Activated naive CD4-positive, alpha-beta T cell (primary cell): ENCODE measurements around the gene ZNF230.

Experiments used
- DNase-seq, 4 experiments: peaks; one replicate each; lab custom pipeline; 2025; lab: John Stamatoyannopoulos, UW

ZNF230 gene

DNA sequence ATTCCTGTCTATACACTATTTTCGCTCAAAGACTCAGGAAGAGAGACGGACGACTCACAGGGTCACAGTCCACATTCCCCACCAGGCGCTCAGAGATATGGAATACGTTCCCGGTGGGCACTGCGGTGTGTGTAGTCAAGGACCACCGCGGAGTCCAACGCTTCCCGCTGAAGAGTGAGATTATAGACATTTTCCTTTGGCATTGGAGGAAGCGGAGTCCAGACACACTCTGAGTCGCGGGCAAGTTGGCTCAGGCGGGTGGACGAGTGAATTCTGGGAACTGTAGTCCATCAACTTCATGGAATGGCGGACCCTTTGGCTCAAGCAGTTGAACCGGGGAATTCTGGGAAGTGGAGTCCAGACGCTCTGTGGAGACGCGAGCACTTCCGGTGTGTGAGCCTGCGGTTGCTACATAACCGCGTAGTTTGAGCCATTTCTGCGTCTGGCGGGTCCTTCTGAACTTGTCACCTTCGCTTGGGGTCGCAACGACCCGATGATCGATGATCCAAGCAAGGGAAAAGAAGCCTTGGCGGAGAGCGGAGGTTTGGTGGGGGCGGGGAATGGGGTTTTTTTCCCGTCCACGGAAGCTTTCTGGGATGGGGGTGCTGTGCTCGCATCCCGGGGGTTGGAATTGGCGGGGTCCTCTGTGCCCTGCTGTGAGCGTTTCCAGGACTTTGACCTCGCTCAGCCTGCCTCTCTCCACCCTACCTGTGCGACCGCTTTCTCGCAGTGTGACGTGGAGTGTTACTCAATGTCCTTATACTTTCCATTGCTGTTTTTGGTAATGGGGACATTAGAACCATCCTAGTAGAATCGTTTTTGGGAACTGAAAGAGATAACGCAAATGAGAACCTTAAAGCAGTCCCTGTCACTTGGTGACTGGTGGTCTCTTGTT is at the start of gene ZNF230:
TSS of gene ZNF230 (plus strand) at position 392 of the 895 bp plus-strand sequence. CDS start 4,122 bp downstream, outside the sequence.
- peak; percentile 31 to 65 (median 56) for DNase-seq

DNA sequence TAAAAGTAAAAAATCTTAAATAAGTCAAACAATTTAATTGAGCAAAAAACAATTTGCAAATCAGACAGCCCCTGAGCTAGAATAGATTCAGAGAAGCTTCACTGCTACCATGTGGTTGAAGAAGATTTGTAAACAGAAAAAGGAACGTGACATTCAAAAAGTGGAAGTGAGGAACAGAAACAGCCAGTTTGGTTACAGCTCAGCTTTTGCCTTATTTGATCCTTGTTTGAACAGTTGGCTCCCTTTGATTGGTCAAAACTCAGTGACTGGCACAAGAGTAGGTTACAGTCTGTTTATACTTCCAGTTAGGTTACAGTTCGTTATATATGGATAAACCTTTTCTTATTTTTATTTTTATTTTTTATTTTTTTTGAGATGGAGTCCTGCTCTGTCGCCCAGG is 45.9 kb upstream of the ZNF230 start:
- DNase-seq, result no peak

DNA sequence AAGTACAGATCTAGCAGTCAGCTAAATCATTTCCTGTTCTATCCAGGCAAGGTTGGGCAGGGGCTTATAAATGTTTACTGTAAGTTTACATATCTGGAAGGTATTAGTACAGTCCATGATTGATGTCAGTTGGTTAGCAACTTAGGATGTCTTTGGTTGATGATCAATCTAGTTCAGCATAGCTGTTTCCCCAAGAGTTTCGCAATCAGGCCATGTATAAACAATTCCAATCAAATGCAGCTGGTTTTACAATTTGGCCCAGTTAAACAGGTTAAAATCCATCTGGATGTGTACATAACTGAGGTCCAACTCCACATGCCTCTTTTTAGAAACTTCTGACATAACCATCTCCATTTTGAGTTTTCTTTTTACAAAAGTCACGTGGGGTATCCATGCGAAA is 44.9 kb upstream of the ZNF230 start:
- no peak for DNase-seq

DNA sequence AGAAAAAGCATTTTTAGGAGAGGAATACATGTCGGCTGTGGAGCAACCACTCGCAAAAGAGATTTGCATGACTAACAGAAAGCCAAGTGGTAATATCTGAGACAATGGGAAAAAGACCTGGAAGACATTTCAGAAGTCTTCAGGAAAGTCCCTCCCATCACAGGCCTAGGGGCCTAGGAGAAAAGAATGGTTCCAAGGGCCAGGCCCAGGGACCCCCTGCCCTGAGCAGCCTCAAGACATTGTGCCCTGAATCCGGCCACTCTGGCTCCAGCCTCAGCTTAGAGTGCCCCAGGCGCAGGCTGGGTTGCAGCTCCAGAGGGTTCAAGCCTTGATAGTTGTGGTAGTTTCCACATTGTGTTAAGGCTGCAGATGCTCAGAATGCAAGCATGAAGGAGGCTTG is 42.3 kb upstream of the ZNF230 start:
- DNase-seq, result no peak

DNA sequence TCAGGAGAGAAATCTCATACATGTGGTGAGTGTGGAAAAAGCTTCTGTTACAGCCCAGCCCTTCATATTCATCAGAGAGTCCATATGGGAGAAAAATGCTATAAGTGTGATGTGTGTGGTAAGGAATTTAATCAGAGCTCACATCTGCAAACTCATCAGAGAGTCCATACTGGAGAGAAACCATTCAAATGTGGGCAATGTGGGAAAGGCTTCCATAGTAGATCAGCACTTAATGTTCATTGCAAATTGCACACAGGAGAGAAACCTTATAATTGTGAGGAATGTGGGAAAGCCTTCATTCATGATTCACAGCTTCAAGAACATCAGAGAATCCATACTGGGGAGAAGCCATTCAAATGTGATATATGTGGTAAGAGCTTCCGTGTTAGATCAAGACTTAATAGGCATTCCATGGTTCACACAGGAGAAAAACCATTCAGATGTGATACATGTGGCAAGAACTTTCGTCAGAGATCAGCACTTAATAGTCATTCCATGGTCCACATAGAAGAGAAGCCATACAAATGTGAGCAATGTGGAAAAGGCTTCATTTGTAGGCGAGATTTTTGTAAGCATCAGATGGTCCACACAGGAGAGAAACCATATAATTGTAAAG is 36.6 kb upstream of the ZNF230 start:
- no peak for DNase-seq

DNA sequence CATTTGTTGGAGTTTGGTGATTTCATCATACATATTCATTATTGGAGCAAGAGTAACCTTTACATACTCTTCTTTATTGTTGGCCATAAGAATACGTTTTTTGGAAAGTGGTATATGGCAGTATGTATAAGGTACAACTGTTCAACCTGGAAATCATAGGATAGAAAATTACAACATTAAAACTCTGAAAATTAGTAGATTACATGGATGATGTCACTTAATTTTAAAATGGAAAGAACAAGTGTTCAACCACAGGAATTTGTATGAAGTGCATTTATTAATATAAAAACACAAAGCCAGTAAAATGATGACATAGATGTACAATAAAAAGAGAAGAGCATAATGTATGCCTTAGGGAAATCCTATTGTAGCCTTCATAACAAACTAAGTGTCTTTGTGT is 26.0 kb upstream of the ZNF230 start:
- DNase-seq, result no peak

DNA sequence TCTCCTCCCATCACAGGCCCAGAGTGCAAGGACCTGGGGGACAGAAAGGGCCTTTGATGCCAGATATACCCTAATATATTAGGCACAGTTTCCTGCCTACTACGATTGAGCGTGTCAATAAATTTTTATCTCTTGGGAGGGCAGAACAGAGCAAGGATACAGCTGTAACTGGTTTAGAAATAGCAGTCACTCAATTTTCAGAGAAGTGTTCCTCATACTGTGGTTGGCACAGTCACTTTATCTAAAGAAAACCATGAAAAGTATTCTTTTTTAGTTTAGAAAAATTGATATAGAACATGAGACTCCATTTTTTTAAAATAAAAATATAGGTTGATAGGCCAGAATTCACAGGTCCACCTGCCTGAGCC is 19.2 kb upstream of the ZNF230 start:
- no peak for DNase-seq

DNA sequence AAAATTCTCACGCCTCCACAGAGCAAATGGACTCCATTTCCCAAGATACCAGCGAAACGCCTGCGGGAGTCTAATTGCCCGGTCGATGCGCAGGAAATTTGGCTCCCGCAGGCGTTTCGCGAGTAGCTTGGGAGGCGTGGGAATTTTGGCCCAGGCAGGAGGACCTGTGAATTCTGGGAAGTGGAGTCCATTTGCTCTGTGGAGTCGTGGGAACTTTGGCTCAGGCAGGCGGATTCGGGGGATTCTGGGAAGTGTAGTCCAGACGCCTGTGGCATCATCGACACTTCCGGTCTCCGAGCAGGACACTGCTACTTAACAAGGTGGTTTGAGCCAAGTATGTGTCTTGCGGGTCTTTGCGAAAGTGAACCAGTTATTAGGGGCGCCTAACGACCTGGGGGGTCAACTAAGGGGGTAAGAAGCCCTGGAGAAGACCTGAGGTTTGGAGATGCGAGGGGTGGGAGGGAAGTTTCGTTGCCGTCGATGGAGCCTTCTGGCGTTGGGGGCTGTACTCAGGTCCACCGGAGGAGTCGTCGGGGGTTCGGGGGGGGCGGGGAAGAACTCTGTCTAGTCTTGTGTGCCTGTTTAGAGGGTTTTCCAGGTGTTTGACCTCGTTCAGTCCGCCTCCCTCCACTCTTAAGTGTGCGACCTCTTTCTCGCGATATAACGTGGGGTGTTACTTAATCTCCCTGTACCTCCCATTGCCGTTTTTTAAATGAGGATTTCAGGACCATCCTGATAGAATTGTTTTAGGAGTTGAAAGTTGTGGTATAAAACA is 18.7 kb upstream of the ZNF230 start, which contains the start of gene ZNF155:
TSS of gene ZNF155 (plus strand) at position 277 of the 775 bp plus-strand sequence. CDS start 4,356 bp downstream, outside the sequence.
- peak; percentile 16 to 28 (median 22) for DNase-seq

DNA sequence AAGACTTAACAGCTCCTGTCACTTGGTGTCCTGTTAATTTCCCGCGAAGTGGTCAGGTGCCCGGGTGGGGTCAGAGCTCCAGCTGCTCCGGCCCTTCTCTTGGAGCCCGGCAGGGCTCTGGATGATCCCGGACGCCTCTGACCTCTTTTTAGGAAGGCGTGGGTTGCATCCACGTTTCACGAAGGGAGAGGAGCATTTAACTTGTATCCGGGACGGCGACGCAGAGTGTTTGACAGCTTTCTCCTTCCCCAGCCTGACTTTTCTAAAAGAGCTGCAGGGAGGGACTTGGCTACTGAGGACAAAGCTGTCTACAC is 18.1 kb upstream of the ZNF230 start:
- DNase-seq, result no peak

DNA sequence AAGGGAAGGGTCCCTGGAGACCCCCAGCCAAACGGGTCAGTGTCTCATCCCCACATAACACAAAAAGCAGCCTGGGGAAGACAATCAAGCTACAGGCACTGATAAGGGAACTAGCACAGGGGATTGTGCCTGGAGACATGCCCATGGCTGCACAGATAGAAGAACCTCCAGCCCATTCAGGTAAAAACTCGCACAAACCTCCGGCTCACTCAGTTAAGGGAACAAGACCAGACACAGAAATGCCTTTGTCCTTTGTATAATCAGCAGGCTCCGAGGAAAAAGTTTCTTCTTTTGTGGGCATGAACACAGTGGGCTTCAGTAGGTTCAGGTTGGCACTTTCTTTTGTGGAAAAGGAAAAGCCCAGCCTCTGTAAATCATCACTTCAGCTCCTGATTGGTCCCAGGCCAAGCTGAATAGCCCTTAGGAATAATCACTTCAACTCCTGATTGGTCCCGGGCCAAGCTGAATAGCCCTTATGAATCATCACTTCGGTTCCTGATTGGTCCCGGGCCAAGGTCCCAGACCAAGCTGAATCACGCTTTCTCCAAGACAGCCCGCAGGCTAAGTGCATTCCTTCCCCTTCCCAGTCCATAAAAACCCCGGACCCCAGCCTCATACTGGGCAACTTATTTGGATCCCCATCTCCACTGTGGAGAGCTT is 5.0 kb upstream of the ZNF230 start:
- DNase-seq, result no peak

DNA sequence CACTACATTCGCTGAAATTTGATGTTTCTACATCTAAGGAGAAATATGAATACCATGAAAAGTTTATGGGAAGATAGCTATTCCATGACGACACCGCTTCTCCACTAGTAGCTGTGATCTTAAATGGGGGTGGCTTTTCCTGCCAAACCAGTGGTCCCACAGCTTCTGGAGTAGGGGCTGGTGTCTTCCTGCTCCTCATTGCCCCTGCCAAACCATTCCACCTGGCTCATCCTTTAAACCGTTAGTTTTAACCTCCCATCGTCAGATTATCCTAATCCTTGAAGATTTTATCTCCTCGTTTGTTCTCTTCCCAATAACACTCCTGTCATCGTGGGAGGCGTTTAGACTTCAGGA is 568 bp upstream of the ZNF230 start:
- no peak for DNase-seq

DNA sequence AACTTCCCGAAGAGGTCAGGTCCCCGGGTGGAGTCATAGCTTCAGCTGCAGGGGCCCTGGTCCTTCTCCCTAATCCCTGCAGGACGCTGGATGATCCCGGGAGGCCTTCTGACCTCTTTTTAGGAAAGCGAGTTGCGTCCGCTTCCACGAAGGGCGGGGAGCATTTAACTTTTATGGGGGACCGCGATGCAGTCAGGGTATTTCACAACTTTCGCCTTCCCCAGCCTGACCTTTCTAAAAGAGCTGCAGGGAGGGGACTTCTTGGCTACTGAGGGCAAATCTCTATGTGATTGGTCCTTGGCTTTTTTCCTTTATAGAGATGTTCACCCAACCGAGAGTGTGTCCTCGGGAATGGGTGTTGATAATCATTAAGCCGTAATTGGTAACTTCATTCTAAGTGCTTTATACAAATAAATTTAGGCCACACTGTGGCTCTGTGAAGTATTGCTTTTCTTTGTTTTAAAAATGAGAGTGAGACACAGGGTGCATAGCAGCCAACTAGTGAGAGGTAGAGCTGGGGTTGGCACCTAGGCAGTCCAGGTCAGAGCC is 778 bp downstream of the ZNF230 start:
- no peak for DNase-seq

DNA sequence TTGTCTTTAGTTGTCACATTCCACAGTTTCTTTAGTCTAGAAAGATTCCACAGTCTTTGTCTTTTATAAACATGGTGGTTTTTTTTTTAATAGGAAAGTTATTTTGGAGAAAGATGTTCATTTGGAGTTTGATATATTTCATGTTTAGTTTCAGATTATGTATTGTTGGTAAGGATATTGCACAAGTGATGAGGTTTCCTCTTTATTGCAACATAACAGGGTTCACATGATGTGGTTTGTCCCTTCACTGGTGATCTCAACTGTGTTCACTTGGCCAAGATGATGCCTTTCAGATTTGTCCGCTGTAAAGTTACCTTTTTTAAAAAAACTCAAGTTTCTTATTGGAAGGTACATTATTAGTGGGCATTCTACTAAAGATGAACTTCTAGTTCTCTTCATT is 3.2 kb downstream of the ZNF230 start:
- DNase-seq, result no peak

DNA sequence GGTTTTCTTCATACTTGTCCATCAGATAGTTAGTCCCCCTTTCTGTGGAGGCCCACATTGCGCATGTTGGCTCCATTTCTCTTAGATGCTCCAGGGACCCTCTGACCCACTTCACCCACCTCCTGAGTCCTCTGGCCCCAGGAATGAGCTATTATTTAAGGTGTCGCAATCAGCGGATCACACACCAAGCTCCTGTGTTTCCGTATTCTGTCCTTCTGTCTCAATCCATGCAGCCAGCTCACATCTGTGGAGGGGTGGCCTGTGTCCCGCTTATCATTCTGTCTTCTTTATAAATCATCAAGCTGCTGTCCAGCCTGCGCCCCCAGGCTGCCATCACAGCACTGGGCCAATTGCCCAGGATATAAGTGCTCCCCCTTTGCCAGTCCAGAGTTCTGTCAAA is 4.7 kb downstream of the ZNF230 start:
- no peak for DNase-seq

DNA sequence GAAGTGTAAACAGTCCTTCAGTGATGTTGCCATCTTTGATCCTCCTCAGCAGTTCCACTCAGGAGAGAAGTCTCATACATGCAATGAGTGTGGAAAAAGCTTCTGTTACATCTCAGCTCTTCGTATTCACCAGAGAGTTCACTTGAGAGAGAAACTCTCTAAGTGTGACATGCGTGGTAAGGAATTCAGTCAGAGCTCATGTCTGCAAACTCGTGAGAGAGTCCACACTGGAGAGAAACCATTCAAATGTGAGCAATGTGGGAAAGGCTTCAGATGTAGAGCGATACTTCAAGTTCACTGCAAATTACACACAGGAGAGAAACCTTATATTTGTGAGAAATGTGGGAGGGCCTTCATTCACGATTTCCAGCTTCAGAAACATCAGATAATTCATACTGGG is 7.7 kb downstream of the ZNF230 start:
- no peak for DNase-seq

DNA sequence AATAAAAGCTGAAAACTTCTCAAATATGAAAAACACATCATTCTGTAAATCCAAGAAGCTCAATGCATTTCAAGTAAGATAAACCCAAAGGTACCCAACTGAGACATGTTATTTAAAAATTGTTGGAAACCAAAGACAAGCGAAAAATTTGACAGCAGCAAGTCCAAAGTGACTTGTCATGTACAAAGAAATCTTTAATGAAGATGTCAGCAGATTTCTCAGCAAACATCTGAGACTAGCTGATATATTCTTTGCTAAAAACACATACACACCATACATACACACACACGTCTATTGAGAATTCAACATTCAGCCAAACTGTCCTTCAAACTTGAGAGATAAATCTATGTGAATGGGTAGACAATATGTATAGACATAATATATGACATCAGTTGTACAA is 16.7 kb downstream of the ZNF230 start:
- no peak for DNase-seq

DNA sequence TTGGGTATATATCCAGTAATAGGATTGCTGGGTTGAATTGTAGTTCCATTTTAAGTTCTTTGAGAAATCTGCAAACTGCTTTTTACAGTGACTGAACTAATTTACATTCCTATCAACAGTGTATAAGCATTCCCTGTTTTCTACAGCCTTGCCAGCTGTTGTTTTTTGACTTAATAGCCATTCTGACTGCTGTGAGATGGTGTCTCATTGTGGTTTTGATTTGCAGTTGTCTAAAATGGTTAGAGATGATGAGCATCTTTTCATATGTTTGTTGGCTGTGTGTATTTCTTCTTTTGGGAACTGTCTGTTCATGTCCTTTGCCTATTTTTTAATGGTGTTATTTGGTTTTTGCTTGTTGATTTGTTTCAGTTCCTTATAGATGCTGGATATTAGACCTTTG is 18.5 kb downstream of the ZNF230 start:
- DNase-seq, result no peak

DNA sequence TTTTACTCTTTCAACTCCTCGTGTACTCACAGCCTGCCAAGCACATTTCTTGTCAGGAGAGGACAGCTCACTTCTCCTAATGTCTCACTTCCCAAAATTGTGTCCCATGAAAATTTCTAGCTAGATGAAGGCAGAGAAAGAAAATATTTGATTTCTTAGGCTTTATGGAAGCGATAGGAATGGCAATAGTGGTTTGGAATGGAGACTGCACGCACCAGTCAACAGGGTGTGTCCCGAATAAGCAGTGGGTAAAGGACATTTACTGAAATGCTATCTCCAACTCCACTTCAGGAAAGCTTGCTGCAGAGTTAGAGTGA is 22.1 kb downstream of the ZNF230 start:
- no peak for DNase-seq

DNA sequence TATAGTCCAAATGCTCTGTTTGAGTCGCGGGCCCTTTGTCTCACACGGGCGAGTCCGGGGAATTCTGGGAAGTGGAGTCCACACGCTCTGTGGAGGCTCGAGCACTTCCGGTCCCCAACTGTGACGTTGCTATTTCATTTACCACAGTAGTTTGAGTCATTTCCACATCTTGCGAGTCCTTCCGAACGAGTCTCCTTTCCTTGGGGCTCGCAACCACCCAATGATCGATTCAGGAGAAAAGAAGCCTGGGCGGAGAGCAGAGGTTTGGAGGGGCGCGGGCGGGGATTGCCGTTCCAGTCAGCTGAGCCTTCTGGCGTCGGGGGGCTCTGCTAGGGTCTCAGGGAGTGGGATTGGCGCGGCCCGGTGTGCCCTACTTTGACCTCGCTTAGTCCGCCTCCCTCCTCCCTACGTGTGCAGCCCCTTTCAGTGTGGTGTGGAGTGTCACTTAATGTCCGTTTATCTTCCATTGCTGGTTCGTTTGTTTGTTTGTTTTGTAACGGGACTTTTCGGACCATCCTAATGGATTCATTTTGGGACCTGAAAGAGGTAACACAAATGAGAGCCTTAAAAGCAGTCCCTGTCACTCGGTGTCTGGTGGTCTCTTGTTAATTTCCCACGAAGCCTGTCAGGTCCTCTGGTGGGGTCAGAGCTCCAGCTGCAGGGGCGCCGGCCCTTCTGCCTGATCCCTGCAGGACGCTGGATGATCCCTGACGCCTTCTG is 22.6 kb downstream of the ZNF230 start, which contains the start of gene ZNF222:
TSS of gene ZNF222 (plus strand) at position 163 of the 720 bp plus-strand sequence. CDS start at position 221, 58 bp downstream.
- DNase-seq, result peak; percentile 18 to 54 (median 31)

DNA sequence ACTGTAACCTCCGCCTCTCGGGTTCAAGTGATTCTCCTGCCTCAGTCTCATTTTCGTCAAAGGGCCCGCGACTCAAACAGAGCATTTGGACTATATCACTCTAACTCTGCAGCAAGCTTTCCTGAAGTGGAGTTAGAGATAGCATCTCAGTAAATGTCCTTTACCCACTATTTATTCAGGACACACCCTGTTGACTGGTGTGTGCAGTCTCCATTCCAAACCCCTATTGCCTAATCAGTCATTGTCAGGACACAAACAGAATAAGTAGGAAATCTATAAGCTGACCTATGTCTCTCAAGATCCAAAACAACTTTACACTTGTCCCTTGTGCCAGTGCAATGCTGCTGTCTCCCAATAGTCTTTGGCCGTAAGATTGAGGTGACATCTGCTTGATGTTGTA is 23.9 kb downstream of the ZNF230 start:
- no peak for DNase-seq

DNA sequence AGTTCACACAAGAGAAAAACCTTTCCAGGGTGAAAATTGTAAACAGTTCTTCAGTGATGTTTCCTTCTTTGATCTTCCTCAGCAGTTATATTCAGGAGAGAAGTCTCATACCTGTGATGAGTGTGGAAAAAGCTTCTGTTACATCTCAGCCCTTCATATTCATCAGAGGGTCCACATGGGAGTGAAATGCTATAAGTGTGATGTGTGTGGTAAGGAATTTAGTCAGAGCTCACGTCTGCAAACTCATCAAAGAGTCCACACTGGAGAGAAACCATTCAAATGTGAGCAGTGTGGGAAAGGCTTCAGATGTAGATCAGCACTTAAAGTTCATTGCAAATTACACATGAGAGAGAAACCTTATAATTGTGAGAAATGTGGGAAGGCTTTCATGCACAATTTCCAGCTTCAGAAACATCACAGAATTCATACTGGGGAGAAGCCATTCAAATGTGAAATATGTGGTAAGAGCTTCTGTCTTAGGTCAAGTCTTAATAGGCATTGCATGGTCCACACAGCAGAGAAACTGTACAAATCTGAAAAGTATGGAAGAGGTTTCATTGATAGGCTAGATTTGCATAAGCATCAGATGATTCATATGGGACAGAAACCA is 29.3 kb downstream of the ZNF230 start:
- no peak for DNase-seq
